OCI-M1 (cell line): ENCODE measurements around the gene MYOM1.

Experiments
- DNase-seq: peaks from one replicate; lab custom pipeline; 2025; lab: John Stamatoyannopoulos, UW

MYOM1 gene

DNA sequence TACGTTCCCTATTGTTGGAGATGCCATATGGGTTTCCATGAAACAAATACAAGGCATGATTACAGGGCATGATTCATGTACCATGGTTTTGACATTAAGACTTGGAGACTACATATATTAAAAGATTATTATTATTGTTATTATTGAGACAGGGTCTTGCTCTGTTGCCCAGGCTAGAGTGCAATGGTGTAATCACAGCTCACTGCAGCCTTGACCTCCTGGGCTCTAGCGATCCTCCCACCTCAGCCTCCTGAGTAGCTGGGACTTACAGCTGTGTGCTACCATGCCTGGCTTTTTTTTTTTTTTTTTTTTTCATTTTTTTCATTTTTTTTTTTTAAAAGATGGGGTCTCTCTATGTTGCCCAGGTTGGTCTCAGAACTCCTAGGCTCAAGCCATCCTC, 69.1 kb downstream of the MYOM1 start:
- no peak for DNase-seq

DNA sequence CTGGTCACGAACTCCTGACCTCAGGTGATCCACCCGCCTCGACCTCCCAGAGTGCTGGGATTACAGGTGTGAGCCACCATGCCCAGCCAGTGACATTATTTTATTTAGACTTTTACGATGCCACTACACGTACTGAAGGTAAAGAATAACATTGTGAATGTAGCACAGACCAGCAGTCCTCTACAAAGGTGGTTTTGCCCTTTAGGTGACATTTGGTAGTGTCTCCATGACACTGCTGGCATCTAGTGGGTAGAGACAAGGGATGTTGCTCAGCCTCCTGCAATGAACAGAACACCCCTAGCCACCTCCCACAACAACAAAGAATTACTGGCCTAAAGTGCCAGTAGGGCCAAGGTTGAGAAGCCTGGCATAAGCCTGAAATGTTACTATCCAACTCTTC, 69.5 kb downstream of the MYOM1 start:
- DNase-seq, result no peak

DNA sequence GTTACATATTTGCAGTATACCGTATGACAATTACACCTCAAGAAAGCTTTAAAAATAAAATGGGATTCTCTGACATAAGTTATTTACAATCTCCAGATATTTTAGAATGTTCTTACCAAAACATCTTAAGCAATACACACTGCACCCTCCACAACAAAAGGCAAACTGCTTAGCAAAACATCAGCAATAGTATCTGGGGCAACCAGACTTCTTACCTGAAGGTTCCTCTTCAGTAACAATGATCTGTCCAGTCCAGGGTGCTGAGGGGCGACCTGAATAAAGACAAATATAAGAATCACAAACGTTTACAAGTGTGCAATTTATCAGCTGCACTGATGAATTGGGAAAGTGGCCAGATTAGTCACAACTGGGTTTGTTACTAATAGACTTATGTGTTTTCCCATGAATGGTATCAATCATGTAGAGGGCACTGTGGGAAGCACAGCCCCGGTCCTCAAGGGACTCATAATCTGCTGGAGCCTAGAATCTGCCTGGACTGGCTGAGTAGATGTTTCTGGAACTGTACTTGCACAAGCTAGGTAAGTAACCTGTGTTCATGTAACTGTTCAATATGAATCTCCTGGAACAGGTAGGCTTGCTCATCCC, 70.7 kb downstream of the MYOM1 start:
- peak; percentile 18 for DNase-seq

DNA sequence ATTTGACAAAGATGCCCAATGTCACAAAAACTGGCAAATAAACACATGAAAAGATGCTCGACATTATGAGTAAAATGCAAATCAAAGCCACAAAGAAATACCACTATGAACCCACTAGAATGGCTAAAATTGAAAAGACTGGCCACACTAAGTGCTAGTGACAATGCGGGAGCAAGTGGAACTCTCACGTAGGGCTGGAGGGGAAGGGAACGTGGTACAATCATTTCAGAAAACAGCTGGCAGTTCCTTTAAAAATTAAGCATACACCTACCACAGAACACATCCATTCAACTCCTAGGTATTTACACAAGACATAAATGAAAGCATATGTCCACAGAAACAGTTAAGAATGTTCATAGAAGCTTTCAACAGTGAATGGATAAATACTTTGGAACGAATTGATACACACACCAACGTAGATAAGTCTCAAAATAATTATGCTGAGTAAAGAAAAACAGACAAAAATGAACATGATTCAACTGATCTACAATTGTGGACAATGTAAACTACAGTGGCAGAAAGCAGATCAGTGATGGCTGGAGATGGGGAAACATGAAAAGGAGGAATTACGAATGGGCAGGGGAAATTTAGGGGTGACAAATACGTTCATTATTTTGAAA, 71.7 kb downstream of the MYOM1 start:
- DNase-seq, result no peak

DNA sequence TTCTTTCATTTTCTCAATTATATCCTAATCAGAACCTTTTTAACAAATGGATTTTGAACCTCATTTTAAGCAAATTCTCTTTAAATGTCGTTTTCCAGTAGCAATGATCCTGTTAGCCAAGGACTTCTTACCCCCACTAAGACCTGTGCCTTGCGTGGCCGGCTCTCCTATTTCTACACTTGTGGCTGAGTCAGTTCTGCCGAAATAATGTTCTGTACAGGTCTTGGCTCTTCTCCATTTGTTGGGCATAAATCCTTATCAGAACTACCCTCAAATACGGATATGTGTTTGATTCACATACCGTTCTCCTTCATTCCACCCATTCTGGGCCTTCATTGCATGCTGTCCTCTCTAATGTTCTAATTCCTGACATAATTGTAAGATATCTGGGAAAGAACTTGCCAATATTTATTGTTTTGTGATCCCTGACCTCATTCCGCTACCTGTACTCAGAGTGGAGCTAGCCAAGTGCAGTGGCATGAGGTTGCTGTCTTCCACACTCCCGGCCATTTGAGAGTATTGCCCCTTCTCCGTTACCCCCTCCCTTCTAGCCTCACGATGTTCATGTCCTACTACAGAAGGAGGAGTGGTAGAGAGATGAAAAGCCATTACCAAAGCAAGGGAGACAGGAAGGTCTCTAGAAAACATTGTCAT, 78.7 kb downstream of the MYOM1 start:
- DNase-seq, result no peak

DNA sequence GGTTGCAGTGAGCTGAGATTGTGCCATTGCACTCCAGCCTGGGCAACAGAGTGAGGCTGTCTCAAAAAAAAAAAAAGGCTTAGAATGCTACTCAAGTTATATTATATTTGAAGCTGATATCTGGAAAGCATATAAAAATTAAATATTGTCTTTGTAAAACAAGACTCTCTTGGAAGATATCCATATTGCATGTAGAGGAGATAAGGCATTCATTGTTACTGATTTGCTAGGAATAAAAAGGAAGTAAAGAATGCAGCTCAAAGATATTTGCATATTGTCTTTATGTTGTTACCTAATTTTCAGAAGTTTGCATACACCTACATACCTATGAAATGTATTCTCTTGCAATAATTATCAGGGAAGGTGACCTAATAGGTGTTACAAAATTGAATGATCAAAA, 79.4 kb downstream of the MYOM1 start:
- DNase-seq, result no peak

DNA sequence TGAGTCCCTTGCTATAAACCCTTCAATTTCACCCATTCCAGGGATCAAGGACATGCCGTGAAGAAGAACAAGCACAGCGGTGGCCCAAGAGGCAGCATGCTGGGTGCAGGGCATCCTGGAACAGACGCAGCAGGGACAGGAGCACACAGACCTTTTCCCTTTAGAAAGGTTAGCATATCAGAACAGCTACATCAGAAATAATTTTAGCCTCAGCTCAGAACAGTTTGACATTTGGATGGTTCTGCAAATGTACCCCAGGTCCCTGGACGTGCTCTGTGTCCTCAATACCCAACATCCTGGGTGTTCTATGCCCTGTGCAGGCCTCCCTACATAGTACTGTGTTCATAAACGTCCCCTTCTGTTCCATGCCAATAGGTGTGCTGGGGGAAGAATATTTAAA, 80.4 kb downstream of the MYOM1 start:
- DNase-seq, result no peak

DNA sequence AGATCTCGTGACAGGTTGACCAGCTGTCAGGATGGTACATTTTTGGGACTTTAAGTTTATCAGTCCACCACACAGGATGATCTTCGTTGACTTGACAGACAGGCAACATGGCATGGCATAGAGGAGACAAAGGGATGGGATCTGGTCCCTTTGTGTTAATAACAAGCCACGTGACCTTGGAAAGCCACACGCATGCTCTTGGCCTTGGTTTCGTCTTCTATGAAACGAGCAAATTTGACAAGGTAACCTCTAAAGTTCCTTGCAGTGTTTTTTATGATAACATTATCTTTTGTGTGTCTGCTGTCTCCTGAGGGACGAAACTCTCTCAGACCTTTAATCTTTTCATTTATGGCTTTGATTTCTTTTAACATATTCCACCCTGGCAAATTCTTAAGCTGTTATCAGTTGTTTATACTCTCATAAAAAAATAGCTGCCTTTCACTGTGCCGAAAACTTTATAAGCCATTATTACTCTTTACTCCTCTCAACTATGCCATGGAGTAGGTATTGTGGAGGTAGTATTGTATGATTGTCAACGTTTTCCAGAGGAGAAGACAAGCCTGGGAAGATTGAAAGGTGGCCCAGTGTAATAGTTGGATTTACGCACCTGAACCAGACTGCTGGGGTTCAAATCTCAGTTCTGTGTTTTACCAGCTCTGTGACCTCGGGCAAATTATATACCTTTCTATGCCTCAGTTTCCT, 81.3 kb downstream of the MYOM1 start:
- DNase-seq, result peak; percentile 32

DNA sequence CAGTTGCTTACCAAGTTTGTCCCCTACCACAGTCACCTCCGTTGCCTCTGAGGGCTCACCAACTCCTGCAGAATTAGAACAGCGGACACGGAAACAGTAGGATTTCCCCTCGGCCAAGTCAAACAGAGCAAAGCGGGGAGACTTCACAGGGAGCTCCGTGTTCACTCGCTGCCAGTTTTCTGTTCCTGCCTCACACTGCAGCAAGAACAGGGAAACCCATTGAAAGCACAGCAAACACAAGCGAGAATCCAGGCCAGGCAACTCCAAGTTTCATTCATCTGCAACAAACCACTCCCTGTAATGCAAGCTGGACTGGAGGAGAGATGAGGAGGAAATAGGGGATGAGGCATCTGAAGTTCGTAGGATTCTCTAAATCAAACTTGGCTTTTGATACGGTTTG, 84.2 kb downstream of the MYOM1 start:
- no peak for DNase-seq

DNA sequence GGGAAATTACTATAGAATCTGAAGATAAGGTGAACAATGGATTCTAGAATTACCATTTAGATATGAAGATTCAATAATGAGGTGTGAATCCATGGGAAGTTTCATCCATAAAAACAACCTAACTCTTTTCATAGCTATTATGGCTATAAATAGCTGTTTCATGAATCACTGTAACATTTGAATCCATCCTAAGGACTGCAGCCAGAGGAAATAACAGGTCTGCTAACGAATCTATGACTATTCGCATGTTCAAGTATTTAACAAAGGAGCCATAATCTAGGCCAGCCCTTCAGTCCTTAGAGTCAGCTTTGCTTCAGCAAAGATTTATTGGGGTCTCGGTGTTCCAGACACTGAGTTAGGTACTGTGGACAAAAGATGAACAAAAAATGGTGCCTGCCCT, 87.1 kb downstream of the MYOM1 start:
- no peak for DNase-seq

DNA sequence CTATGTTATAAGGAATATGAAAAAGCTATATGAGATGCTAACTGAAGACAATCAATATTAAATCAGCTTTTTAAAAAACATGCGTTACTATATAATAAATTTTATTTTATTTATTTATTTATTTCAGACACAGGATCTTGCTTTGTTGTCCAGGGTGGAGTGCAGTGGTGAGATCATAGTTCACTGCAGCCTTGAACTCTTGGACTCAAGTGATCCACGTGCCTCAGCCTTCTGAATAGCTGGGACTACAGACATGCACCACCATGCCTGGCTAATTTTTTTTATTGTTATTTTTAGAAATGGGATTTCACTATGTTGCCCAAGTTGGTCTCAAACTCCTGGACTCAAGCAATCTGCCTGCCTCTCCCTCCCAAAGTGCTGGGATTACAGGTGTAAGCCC, 89.4 kb downstream of the MYOM1 start:
- no peak for DNase-seq

DNA sequence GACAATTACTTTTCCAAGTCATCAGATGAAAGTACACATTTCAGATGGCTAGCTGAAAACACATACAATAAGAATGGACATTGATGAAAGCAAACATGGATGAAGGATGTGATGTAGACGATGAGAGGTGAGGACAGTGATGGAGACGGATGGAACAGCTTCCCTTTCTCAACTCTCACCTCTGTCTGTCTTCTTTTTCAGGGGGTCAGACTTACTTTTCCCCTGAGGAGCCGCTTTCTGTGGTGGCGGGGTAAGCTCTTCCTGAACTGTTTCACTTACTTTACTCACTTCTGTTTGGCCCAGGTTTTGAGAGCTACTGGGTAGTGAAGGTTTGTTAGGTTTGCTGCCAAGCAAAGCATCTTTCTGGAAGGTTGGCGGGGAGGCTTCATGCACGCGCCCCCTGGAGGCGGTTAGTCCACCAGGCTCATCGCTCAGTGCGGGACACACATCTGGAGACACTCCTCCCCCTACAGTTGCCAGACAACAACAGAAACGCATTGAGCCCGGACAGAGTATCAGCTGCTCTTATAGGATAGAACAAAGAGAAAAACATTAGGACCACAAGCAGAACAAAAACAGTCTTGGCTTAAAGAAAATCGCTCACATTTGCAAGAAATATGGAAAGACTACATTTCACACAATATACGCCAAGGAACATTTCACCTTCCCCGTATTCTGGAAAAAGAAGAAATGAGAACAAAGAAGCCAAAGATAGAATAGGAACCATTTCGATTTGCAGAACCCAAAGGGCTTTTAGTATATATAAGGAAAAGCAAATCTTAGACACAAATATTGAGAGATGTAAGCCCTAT, 90.5 kb downstream of the MYOM1 start:
- peak; percentile 93 for DNase-seq

DNA sequence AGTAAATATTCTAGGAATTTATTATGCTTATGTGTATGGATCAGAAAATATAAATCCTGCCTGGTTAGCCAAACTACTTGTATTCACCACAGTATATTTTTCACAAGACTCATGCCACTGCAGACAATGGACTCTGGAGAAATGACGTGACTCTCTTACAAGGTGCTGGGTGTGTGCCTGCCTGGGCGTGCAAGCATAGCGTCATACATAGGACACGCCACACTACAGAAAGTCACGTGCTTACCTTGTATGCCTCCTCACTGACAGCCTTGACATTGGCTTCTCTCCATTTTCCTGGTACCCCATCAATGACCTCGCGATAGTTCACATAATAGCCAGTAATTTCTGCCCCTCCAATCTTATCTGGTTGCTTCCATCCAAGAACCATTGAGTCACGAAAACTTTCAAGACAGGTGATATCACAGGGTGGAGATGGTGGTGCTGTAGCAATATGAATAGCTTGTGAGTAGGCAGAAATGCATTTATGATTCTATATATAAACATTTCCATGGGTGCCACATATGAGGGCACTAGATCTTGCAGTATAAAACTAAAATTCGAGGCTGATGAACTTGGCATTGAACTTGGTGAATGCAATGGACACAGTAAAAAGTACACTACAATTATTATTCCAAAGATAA, 93.2 kb downstream of the MYOM1 start:
- no peak for DNase-seq

DNA sequence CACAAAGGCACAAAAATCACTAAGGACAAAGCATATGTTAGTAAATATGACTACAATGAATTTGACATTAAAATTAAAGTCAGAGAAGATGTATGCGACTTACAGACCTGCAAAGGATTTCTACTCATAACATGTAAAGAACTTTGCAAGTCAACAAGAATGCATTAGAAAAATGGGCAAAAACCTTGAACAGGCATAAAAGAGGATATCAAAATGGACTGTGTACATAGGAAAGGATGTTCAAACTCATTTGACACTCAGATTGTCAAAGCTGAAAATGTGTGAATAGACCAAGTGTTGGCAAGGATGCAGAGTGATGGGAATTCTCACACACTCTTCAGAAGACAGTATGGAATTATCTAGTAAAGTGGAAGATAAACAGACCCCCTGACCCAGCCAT, 94.9 kb downstream of the MYOM1 start:
- DNase-seq, result no peak

DNA sequence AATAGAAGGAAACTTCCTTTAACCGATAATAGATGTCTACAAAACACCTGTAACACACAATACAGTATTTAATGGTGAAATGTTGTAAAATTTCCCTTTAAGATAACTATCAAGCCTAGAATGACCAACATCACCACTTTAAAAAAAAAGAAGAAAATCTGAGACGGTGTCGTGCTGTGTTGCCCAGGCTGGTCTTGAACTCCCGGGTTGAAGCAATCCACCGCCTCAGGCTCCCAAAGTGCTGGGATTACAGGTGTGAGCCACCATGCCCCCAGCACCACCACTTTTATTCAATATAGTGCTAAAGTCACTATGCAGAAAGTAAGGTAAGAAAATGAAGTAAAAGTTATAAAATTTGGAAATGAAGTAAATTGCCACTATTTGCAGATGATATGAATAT, 96.9 kb downstream of the MYOM1 start:
- DNase-seq, result no peak

DNA sequence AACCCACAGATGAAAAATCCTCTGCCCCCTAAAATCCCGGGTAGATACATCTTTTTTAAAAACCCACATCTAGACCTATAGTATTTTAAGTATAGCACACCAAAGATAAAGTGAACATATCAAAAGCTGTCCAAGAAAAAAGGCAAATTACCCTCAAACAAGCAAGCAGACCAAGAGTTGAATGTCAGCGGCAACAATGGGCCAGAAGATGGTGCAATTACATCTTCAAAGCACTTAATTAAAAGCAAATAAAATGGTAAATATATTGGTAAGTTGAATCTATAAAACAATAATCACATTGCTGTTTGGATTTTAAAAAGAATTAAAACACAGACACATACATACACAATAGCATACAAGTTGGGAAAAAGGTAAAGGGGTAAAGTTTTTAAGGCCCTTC, 98.5 kb downstream of the MYOM1 start:
- peak; percentile 28 for DNase-seq

DNA sequence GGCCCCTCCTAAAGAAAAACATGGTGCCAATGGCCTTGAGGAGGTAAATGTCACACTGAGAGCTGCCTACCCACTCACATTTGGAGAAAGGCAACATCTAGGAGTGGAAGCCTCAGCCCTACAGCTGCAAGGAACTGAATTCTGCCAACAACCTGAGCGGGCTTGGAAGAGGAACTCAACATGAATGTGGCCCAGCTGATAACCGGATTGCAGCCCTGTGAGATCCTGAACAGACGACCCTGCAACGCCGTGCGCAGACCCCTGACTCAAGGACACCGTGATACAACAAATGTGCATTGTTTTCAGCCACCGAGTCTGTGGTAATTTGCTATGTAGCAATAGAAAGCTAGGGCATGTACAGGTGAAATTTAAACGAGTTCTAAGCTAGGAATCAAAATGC, 99.4 kb downstream of the MYOM1 start:
- peak; percentile 64 for DNase-seq

DNA sequence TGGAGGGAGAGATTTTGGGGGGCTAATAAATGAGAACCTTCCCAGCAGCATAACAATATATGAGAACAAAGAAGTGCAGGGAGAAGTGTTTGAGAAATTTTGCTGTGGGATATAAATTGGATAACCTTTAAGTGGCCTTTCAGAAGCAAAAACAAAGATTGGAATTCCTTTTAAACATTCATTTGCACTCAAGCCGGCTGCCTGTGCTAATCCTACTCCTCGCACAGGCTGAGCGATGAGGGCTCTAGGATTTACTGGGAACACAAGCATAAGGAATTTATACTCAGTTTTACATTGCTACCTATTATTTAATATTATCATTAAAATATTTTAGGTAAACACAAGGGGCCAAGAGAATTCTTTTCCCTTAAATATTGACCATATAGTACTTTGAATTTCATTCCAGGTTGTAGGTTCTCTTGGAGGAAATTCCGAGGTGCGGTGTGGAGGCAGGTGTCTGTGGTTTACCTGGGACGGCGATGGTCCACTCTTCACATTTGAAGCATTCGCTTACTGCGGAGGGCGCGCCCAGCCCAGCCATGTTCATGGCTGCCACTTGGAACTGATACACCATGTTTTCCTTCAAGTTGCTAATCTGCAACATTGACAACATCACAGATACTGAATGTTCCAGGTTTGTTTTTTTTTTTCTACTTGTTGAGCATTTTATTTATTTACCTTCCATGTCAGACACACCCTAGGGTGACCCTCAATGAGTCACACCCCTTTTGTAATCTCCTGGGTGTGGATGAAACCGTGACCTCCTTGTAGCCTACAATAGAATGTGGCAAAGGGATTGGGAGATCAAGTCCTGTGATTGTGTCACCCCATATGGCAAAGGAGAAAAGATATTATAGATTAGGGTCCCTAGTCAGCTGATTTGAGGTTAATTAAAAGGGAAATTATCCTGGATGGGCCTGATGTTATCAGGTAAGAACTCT, 100.1 kb downstream of the MYOM1 start:
- peak; percentile 45 for DNase-seq

DNA sequence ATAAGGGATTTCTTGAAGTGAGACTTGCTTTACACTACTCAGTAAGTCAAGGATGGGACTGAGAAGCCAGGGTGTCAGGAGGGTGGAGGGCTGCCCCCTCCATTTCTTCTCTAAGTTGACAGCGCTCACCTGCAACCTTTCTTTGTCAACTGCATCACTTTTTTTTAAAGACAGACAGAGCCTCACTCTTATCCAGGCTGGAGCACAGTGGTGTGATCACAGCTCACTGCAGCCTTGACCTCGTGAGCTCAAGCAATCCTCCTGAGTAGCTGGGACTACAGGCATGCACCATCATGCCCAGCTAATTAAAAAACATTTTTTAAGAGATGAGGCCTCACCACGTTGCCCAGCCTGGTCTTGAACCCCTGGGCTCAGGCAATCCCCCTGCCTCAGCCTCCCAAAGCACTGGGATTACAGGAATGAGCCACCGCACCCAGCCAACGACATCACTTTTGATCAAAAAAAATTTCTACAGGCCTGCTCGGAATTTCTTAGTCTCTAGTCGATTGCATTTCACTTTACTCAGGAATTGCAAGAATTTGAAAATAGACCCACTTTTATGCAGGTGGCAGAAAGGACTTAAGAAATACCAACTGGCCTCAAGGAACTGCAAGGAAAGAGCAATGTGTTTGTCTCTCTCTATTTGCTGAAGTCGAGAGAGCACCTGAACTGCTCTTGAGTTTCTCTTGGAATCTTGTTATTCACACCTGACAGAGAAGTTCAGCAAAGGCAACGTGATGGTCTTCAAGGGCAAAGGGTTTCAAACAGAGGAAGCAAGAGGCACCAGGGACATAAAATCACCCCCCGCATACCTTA, 101.4 kb downstream of the MYOM1 start:
- DNase-seq, result no peak
